IPS DF 6.9 (cell line): ENCODE results near the gene COMMD10.

ENCODE experiments used
- DNase-seq: peaks from one replicate; pipeline ENCODE4 v3.0.0-alpha.2; 2013; ENCODE audit warnings: low read depth, low spot score
- H3K27ac ChIP-seq: one replicate; pipeline ENCODE4 v1.5.1; 2013; ENCODE audit warnings: low read length, control low read depth
- H3K27me3 ChIP-seq: 2 replicates; pipeline ENCODE4 v1.6.1; 2013; ENCODE audit warnings: mild to moderate bottlenecking, low read length; ENCODE audit not compliant: control insufficient read depth, insufficient read depth
- H3K36me3 ChIP-seq: 2 replicates; pipeline ENCODE4 v1.6.1; 2013; ENCODE audit warnings: low read length; ENCODE audit not compliant: control insufficient read depth, insufficient read depth
- H3K4me1 ChIP-seq: 2 replicates; pipeline ENCODE4 v1.6.1; 2013; ENCODE audit warnings: low read length; ENCODE audit not compliant: control insufficient read depth, insufficient read depth
- H3K4me3 ChIP-seq: 2 replicates; pipeline ENCODE4 v1.5.1; 2013; ENCODE audit warnings: mild to moderate bottlenecking, low read length
- H3K9me3 ChIP-seq: 2 replicates; pipeline ENCODE4 v1.6.1; 2013; ENCODE audit warnings: low read length, inconsistent platforms; ENCODE audit not compliant: control insufficient read depth, insufficient read depth
- whole genome bisulfite sequencing: extraction: QIAGEN DNeasy Blood & Tissue Kit; methylation state at CpG from one replicate; pipeline ENCODE4 v1.1.7; 2013; ENCODE audit warnings: mixed read lengths, missing lambda C conversion rate; ENCODE audit not compliant: insufficient read length, insufficient coverage; 5-methylcytosine and 5-hydroxymethylcytosine counted together

Gene COMMD10

DNA sequence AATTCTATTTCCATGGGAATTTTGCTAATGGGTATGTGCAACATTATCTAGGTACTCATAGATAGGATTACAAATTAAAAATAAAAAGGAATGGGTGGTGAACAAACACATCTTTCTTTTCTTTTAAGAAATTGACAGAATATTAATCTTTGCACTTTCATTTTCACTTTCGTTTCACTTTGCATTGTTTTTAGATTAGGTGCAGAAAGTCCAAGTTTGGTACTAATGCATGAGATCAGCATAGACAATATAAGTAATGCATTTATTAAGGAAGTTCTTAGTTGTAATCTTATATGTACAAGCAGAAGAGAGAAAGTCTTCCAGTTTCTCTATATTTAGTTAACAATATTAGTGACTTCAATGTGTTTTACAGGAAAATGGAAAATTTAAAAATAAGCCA lies 196.5 kb downstream of the COMMD10 start:
- no peaks in the 10 kb centered on the region for H3K27me3 ChIP-seq
- DNase-seq = no peak
- H3K4me3 ChIP-seq = no peak overlapping the region
- H3K36me3 ChIP-seq = no peaks in the 10 kb centered on the region
- no peak overlapping the region for H3K27ac ChIP-seq
- WGBS = no CpG with 5 or more reads among the region's 1 CpG
- no peaks in the 10 kb centered on the region for H3K4me1 ChIP-seq
- H3K9me3 ChIP-seq = no peaks in the 10 kb centered on the region

DNA sequence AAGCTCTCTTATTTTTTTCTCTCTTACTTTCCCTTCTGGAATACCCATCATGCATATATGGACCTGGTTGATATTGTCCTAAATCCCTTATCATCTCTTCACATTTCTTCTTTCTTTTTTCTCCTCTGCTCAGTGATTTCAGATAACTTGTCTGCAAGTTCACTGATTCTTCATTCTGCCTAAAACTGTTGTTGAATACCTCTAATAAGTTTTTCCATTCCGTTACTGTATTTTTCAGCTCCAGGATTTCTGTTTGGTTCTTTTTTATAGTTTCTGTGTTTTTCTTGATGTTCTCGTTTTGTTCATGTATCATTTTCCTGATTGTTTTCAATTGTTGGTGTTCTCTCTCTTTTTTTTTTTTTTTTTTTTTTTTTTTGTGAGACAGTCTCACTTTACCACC lies 203.7 kb downstream of the COMMD10 start:
- no CpG with 5 or more reads among the region's 2 CpGs for WGBS
- Histone ChIP-seq H3K27me3 (no peaks in the 10 kb centered on the region), H3K27ac (no peak overlapping the region), H3K36me3 (no peaks in the 10 kb centered on the region), H3K9me3 (no peaks in the 10 kb centered on the region), H3K4me3 (no peak overlapping the region), H3K4me1 (no peaks in the 10 kb centered on the region; the same call in 1 of the 2 replicates)
- DNase-seq = no peak

DNA sequence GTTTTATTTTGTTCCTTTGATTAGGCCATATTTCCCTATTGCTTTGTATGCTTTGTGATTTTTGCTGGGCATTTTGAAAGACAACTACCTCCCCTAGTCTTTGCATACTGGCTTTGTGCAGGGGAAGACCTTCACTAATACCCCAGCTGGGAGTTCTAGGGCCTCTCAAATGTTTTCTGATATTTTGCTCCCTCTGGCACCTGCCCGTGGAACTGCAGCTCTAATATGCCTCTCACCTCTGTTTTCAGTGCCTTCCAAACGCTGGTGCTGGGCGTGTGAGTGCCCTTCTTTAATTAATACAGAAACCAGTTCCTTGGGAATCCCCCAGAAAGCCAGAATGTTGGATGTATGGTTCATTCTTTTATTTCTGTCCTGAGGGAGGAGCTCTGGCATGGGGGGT lies 204.5 kb downstream of the COMMD10 start:
- H3K27me3 ChIP-seq = no peaks in the 10 kb centered on the region
- no peaks in the 10 kb centered on the region; the same call in 1 of the 2 replicates for H3K4me1 ChIP-seq
- no CpG with 5 or more reads among the region's 3 CpGs for WGBS
- no peaks in the 10 kb centered on the region for H3K36me3 ChIP-seq
- H3K9me3 ChIP-seq = no peaks in the 10 kb centered on the region
- H3K27ac ChIP-seq = no peak overlapping the region
- peak; percentile 41 for DNase-seq
- no peak overlapping the region for H3K4me3 ChIP-seq

DNA sequence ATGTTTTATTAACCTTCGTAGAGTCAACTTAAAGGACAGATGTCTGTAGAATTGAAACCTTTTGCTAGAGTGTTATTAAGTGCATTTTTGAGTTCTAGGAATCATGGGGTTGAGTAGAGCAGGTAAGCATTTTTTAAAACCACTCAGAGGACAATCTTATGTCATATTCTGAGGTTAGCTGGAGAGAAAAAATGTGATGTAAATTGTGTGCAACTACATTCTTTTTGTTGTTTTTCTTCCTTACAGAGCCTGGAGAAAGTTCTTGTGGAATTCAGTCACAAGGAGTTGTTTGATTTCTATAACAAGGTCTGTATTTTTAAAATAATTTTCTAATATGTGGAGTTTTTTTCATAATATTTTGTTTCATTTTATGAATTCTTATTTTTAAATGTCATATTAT lies 206.4 kb downstream of the COMMD10 start:
- Histone ChIP-seq H3K4me3 (no peak overlapping the region), H3K27me3 (no peaks in the 10 kb centered on the region), H3K27ac (no peak overlapping the region), H3K4me1 (no peaks in the 10 kb centered on the region; the same call in 1 of the 2 replicates), H3K9me3 (no peaks in the 10 kb centered on the region), H3K36me3 (no peaks in the 10 kb centered on the region)
- DNase-seq = no peak
- WGBS = no CpG with 5 or more reads among the region's 1 CpG

DNA sequence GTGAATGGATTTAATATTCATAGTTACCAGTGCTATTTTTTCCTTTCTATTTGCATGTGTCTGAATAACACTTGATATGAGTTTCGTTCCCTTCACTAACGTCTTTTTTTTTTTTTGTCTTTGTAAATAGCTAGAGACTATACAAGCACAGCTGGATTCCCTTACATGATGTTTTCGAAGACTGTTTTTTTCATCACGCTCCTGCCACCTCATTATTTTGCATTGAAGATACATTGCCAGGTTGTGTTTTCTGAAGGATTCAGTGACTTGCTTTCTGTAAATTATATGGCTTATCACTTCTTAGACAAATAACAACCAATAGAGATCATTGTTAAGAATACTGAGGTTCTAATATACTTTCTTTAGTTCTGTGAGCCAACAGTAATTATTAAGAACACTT lies 207.5 kb downstream of the COMMD10 start:
- no peaks in the 10 kb centered on the region for H3K36me3 ChIP-seq
- no peaks in the 10 kb centered on the region; the same call in 1 of the 2 replicates for H3K4me1 ChIP-seq
- no peak overlapping the region for H3K27ac ChIP-seq
- H3K9me3 ChIP-seq = no peaks in the 10 kb centered on the region
- no peaks in the 10 kb centered on the region for H3K27me3 ChIP-seq
- H3K4me3 ChIP-seq = no peak overlapping the region
- DNase-seq = no peak
- WGBS = no CpG with 5 or more reads among the region's 4 CpGs

DNA sequence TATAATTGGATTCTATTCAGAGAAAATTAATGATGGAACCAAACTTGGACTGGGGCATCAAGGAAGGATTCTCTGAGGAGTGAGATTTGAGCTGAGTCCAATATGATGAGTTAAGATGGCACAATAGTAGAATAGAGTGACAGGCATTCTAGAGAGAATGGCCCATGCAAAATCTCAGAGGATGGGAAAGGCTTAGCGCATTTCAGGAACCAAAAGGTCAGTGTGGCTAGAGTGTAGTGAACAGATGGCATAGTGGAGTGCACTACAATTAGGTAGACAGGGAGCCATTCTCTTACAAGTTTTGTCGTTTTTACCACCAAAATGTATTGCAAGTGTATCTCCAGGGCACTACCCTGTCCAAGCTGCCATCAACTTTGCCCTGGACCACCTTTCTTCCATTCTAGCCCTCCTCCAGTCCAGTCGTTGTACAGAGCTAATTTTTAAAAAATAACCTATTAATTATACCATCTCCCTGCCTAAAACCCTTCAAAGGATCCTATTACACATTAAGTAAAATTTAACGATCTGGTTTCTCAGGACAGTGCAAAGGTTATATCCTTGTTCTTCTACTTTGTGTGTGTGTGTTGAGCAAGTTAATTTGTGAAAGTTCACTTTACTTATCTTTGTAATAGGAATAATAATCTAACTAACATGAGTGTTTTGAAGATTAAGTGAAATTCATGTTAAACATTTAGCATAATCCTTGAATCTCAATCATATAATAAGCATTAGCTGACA lies 211.7 kb downstream of the COMMD10 start:
- no peaks in the 10 kb centered on the region; the same call in 1 of the 2 replicates for H3K36me3 ChIP-seq
- H3K4me1 ChIP-seq = no peaks in the 10 kb centered on the region
- no peak for DNase-seq
- no peak overlapping the region for H3K27ac ChIP-seq
- no peaks in the 10 kb centered on the region for H3K9me3 ChIP-seq
- no peaks in the 10 kb centered on the region for H3K27me3 ChIP-seq
- 100% methylated on average over 1 of the region's 4 CpGs for WGBS
- no peak overlapping the region for H3K4me3 ChIP-seq

DNA sequence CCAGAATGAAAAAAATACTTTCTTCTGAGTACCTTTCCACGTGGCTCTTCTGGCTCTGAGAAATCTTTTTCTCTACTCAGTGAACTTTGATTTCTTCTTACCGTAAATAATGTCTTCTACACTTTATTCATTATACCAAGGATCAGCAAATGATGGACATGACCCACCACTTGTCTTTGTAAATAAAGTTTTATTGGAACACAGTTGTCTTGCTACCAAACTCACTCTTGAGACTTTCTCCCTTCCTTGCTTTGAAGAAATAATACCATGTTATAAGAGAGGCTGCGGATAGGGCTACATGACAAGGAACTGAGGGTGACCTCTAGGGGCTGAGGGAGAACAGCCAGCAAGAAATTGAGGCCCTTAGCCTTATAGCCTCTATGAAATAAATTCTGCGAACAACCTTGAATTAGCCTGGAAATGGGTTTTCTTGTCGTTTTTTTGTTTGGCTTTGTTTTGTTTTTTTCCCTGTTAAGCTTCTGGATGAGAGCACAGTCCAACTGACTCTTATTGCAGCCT lies 212.5 kb downstream of the COMMD10 start:
- Histone ChIP-seq H3K27ac (no peak overlapping the region), H3K4me1 (no peaks in the 10 kb centered on the region), H3K27me3 (no peaks in the 10 kb centered on the region), H3K9me3 (no peaks in the 10 kb centered on the region), H3K4me3 (no peak overlapping the region), H3K36me3 (no peaks in the 10 kb centered on the region; the same call in 1 of the 2 replicates)
- WGBS = no CpG with 5 or more reads among the region's 5 CpGs
- DNase-seq = no peak

DNA sequence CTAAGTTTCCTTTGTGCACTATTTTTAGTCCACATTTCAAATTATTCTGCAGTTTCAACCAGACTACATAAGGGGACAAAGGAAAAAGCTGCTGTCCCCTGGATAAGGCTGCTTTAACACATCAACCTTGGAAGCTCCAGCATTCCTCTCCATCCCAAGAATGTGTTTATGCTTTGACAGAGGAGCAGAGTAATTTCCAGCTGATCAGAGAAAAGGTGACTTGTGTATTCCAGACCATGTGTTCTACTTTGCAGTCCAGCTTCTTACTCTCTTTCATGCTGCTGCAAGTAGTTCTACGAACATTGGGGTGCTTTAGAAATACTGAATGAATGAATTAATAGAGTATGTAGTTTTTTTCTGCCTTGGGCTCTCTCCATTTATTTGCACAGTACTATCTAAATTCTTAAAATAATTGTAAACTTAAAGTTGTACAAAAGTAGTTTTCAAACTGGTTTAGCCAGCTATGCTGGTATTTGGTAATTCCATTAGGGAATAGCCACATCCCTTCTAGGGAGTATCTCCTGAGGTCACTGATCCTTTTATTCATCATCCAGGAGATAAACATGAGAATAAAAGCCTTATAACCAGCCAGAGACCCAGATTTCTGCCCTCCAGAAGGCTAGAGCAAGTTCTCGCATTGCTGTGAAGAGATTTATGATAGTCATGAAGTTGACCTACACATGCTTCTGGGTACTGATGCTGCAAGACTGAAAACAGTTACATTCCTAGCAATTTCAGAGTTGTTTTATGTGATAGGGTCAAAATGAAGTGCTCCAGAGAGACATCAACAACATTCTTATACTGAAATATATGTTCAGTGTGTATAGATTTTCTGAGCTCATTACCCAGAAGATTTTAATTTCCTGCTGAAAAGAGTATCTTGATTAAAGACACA lies 215.2 kb downstream of the COMMD10 start:
- no peak overlapping the region for H3K4me3 ChIP-seq
- DNase-seq = no peak
- no peaks in the 10 kb centered on the region; the same call in 1 of the 2 replicates for H3K36me3 ChIP-seq
- H3K4me1 ChIP-seq = no peaks in the 10 kb centered on the region
- no peaks in the 10 kb centered on the region for H3K9me3 ChIP-seq
- no CpG with 5 or more reads among the region's 2 CpGs for WGBS
- no peaks in the 10 kb centered on the region for H3K27me3 ChIP-seq
- H3K27ac ChIP-seq = no peak overlapping the region

DNA sequence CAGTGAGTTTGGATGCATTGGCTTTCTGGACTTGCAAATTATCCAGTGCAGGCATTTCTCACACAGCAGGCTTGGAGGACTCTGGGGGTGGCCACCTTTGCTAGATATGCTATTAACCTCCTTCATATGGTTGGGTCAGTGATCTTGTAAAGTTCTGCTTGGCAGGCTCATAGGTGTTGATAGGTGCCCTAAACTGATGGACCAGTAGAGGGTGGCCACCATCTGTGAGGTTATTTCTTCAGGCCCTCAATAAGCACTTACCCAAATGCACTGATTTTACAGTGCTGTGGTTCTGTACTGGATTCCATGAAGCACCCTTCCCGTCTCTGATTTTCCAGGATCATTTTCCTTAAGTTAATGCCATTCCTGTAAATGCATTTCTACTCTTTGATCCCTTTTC lies 216.3 kb downstream of the COMMD10 start:
- Histone ChIP-seq H3K27me3 (no peaks in the 10 kb centered on the region), H3K4me1 (no peaks in the 10 kb centered on the region), H3K27ac (no peak overlapping the region), H3K36me3 (no peaks in the 10 kb centered on the region; the same call in 1 of the 2 replicates), H3K9me3 (no peaks in the 10 kb centered on the region), H3K4me3 (no peak overlapping the region)
- no peak for DNase-seq
- WGBS = no CpG with 5 or more reads among the region's 1 CpG

DNA sequence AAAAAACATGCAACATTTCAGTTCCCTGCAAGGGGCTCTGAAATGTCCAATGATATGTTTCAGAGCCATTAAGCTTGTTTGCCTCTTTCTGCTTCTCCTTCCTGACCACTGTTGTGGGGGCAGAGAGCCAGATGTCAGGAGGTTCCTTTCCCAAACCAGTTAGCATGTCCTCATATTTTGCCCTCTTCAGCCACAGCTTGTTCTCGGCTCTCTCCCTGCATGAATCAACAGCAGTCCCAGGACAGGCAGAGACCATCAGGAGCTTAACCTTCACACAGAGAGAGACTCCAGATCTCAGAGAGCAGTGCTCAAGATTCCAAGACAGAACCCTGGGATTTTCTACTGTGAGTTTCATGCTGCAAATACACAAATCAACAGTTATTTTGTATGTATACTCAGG lies 218.5 kb downstream of the COMMD10 start:
- WGBS = no CpG with 5 or more reads among the region's 1 CpG
- Histone ChIP-seq H3K27me3 (no peaks in the 10 kb centered on the region), H3K9me3 (no peaks in the 10 kb centered on the region), H3K36me3 (no peaks in the 10 kb centered on the region), H3K4me3 (no peak overlapping the region), H3K27ac (no peak overlapping the region), H3K4me1 (no peaks in the 10 kb centered on the region)
- no peak for DNase-seq
